GM12878 (cell line): ENCODE results near the gene P4HA2.

Experiments used
- HDAC2 ChIP-seq: fragments of 200-600 bp; sonication (generic); IDR thresholded peaks from 2 replicates; pipeline ENCODE4 v1.6.1; 2017
- TAF1 ChIP-seq: IDR thresholded peaks from 2 replicates; pipeline ENCODE4 v1.6.1; 2011; ENCODE audit warnings: mild to moderate bottlenecking, low read depth, low read length, borderline replicate concordance
- ZNF217 ChIP-seq: fragments of 450-650 bp; IDR thresholded peaks from 2 replicates; pipeline ENCODE4 v1.6.1; 2017; ENCODE audit warnings: antibody characterized with exemption, mild to moderate bottlenecking

GRCh38 chr5:132263548-132264261, 36.1 kb upstream of the P4HA2 start:
- no peak for TF ChIP-seq ZNF217
- TF ChIP-seq HDAC2 = no peak
- no peak for TF ChIP-seq TAF1
